ENCODE data around the gene TTLL5. TPM values are rescaled to one million over a fixed set of nuclear protein-coding genes. Genes with fewer than 3 reads are reported as not detected.

Gene TTLL5
- total RNA-seq, 1 donor from 2014 or later, result 43.1 TPM

GRCh38 chr14:75835737-75836136, 174.7 kb downstream of the TTLL5 start:
- Mint-ChIP-seq H3K27ac (ENCODE audit: unreplicated experiment) (no peak overlapping the region), H3K4me1 (ENCODE audit: low read depth, unreplicated experiment) (peaks cover 4% of the 10 kb centered on the region), H3K36me3 (ENCODE audit: unreplicated experiment) (no peaks in the 10 kb centered on the region), H3K27me3 (ENCODE audit: unreplicated experiment) (peaks cover 4% of the 10 kb centered on the region), H3K4me3 (ENCODE audit: unreplicated experiment) (no peak overlapping the region), H3K9me3 (ENCODE audit: unreplicated experiment) (no peaks in the 10 kb centered on the region)
- no peak for TF ChIP-seq CTCF (IDR thresholded peaks at IDR 0.05; ENCODE audit: partially characterized antibody, unreplicated experiment)
- DNase-seq, result no peak

- Mint-ChIP-seq H3K36me3 (ENCODE audit: unreplicated experiment) (no peaks in the 10 kb centered on the region), H3K4me3 (ENCODE audit: unreplicated experiment) (no peak overlapping the region), H3K27me3 (ENCODE audit: unreplicated experiment) (peaks cover 4% of the 10 kb centered on the region), H3K9me3 (ENCODE audit: unreplicated experiment) (no peaks in the 10 kb centered on the region), H3K4me1 (ENCODE audit: low read depth, unreplicated experiment) (peaks cover 4% of the 10 kb centered on the region), H3K27ac (ENCODE audit: unreplicated experiment) (no peak overlapping the region)
- DNase-seq, result no peak
- no peak for TF ChIP-seq CTCF (IDR thresholded peaks at IDR 0.05; ENCODE audit: partially characterized antibody, unreplicated experiment)
Observed at GRCh38 chr14:75837151-75837787, 176.2 kb downstream of the TTLL5 start.

GRCh38 chr14:75840911-75841310, 179.9 kb downstream of the TTLL5 start:
- Mint-ChIP-seq H3K27ac (ENCODE audit: unreplicated experiment) (no peak overlapping the region), H3K27me3 (ENCODE audit: unreplicated experiment) (no peaks in the 10 kb centered on the region), H3K9me3 (ENCODE audit: unreplicated experiment) (no peaks in the 10 kb centered on the region), H3K4me1 (ENCODE audit: low read depth, unreplicated experiment) (no peaks in the 10 kb centered on the region), H3K36me3 (ENCODE audit: unreplicated experiment) (no peaks in the 10 kb centered on the region), H3K4me3 (ENCODE audit: unreplicated experiment) (no peak overlapping the region)
- DNase-seq, result no peak
- no peak for TF ChIP-seq CTCF (IDR thresholded peaks at IDR 0.05; ENCODE audit: partially characterized antibody, unreplicated experiment)

GRCh38 chr14:75842551-75842950, 181.5 kb downstream of the TTLL5 start:
- H3K9me3 Mint-ChIP-seq (ENCODE audit: unreplicated experiment), result no peaks in the 10 kb centered on the region
- no peak overlapping the region for H3K27ac Mint-ChIP-seq (ENCODE audit: unreplicated experiment)
- no peaks in the 10 kb centered on the region for H3K36me3 Mint-ChIP-seq (ENCODE audit: unreplicated experiment)
- TF ChIP-seq CTCF (IDR thresholded peaks at IDR 0.05; ENCODE audit: partially characterized antibody, unreplicated experiment), result no peak
- H3K27me3 Mint-ChIP-seq (ENCODE audit: unreplicated experiment), result no peaks in the 10 kb centered on the region
- H3K4me1 Mint-ChIP-seq (ENCODE audit: low read depth, unreplicated experiment), result no peaks in the 10 kb centered on the region
- DNase-seq, result no peak
- H3K4me3 Mint-ChIP-seq (ENCODE audit: unreplicated experiment), result no peak overlapping the region

- H3K27me3 Mint-ChIP-seq (ENCODE audit: unreplicated experiment), result no peaks in the 10 kb centered on the region
- H3K4me1 Mint-ChIP-seq (ENCODE audit: low read depth, unreplicated experiment), result no peaks in the 10 kb centered on the region
- no peak for DNase-seq
- H3K36me3 Mint-ChIP-seq (ENCODE audit: unreplicated experiment), result no peaks in the 10 kb centered on the region
- TF ChIP-seq CTCF (IDR thresholded peaks at IDR 0.05; ENCODE audit: partially characterized antibody, unreplicated experiment), result no peak
- no peaks in the 10 kb centered on the region for H3K9me3 Mint-ChIP-seq (ENCODE audit: unreplicated experiment)
- no peak overlapping the region for H3K4me3 Mint-ChIP-seq (ENCODE audit: unreplicated experiment)
- no peak overlapping the region for H3K27ac Mint-ChIP-seq (ENCODE audit: unreplicated experiment)
Observed at GRCh38 chr14:75844486-75844885, 183.4 kb downstream of the TTLL5 start.
